Vagina (tissue), 2 donors: Measurements from ENCODE around the gene HOXB9. TPM values are rescaled to one million over a fixed set of nuclear protein-coding genes. Genes with fewer than 3 reads are reported as not detected.

ENCODE experiments used
- DNase-seq, 2 donors: peaks; one replicate each; pipeline ENCODE4 v3.0.0-alpha.2; 2017; ENCODE audit errors: extremely low spot score in 2 of 2
- H3K27ac ChIP-seq: fragments of 200-600 bp; sonication (generic); one replicate; pipeline ENCODE4 v1.5.1; 2019
- H3K27me3 ChIP-seq: fragments of 200-600 bp; sonication (generic); one replicate; pipeline ENCODE4 v1.5.1; 2019
- H3K36me3 ChIP-seq, 2 donors: fragments of 200-600 bp; sonication (generic); one replicate each; pipeline ENCODE4 v1.5.1; 2017 to 2019
- H3K4me1 ChIP-seq: fragments of 200-600 bp; sonication (generic); one replicate; pipeline ENCODE4 v1.5.1; 2019
- H3K4me3 ChIP-seq, 2 donors: fragments of 200-600 bp; sonication (generic); 1 replicate in 1 of 2; 2 replicates in 1 of 2; pipeline ENCODE4 v1.5.1; 2016 to 2019
- H3K9me3 ChIP-seq: fragments of 200-600 bp; sonication (generic); one replicate; pipeline ENCODE4 v1.5.1; 2019
- CTCF ChIP-seq, 3 experiments: fragments of 450-650 bp in 2 of 3; fragments of 200-600 bp in 1 of 3; sonication (generic) in 1 of 3; IDR thresholded peaks; one replicate each; pipeline ENCODE4 v1.5.1; 2017 to 2019; ENCODE audit warnings: antibody characterized with exemption in 3 of 3, mild to moderate bottlenecking in 2 of 3, moderate library complexity in 2 of 3
- POLR2A ChIP-seq, 2 donors: fragments of 450-650 bp; IDR thresholded peaks; one replicate each; pipeline ENCODE4 v1.6.1; 2017; ENCODE audit warnings: antibody characterized with exemption in 2 of 2, mild to moderate bottlenecking in 2 of 2, moderate library complexity in 2 of 2
- POLR2AphosphoS5 ChIP-seq, 2 donors: sonication (generic); formaldehyde crosslinking; IDR thresholded peaks; one replicate each; pipeline ENCODE4 v1.9.0; 2017; ENCODE audit warnings: antibody characterized with exemption in 2 of 2, mild to moderate bottlenecking in 2 of 2, low read depth in 1 of 2; ENCODE audit not compliant: insufficient read depth in 1 of 2
- intact Hi-C: fragments of 100-400 bp; cut with DNase I; formaldehyde crosslinking; loops from one replicate; pipeline ENCODE4 v1.15.1; 2023
- total RNA-seq: library from RNA; depleted of rRNA; stranded (reverse); fragments of >200 nt; gene quantifications from one replicate; pipeline ENCODE4 v1.2.3, GENCODE V29; 2016

The HOXB9 gene
- total RNA-seq, 1 donor from 2014 or later, result not detected

DNA sequence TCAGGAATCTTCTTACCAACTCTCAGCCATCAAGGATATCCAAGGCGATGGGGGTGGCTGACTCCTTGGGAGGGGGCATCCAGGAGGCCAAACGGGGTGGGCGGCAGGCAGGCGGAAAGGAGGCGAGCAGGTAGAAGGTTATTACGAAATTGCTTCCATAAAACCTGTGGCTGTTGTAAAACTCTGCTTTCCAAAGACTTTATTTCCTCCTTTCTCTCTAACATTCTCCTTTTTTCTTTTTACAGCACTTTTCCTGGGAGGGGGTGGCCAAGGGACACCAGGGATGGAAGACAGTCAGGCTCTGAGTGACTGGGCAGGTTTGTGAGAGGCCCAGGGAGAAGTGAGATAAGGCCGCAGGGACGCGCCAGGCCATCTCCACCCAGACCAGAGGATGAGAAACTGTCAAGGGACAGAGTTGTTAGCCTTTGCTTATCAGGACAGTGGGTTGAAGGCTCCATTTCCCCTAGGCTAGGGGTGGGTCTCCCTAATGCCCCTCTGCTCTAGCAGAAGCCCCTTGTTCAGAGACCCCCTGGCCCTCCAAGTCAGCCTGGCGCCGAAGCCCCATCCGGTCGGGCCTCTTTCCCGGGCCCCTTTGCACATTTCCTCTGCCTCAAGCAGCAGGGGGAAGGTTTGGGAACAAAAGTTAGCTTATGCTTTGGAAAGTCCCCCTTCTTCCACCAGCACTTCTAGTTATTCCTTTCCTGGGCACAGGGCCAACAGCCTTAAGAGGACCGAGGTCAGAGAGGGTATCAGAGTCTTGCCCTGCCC, 5.0 kb upstream of the HOXB9 start:
- TF ChIP-seq POLR2A (IDR thresholded peaks at IDR 0.05) (no peak), POLR2AphosphoS5 (IDR thresholded peaks at IDR 0.05; ENCODE audit: insufficient read depth in 1 of 2, low read depth in 1 of 2) (no peak), CTCF (IDR thresholded peaks at IDR 0.05) (no peak)
- peaks cover 7% of the 10 kb centered on the region for H3K27me3 ChIP-seq
- H3K4me1 ChIP-seq, result peaks cover 18% of the 10 kb centered on the region
- H3K36me3 ChIP-seq, result no peaks in the 10 kb centered on the region
- intact Hi-C loops, result no loop called here
- no peak overlapping the region for H3K4me3 ChIP-seq
- H3K9me3 ChIP-seq, result no peaks in the 10 kb centered on the region
- no peak overlapping the region for H3K27ac ChIP-seq
- no peak for DNase-seq

GRCh38 chr17:48630009-48630924, 4.1 kb upstream of the HOXB9 start:
- H3K27ac ChIP-seq, result no peak overlapping the region
- DNase-seq, result no peak

GRCh38 chr17:48629411-48629759, 3.2 kb upstream of the HOXB9 start:
- TF ChIP-seq POLR2A (IDR thresholded peaks at IDR 0.05) (no peak), POLR2AphosphoS5 (IDR thresholded peaks at IDR 0.05; ENCODE audit: insufficient read depth in 1 of 2, low read depth in 1 of 2) (no peak), CTCF (IDR thresholded peaks at IDR 0.05) (no peak)
- Histone ChIP-seq H3K27me3 (peaks cover 7% of the 10 kb centered on the region), H3K4me1 (peaks cover 34% of the 10 kb centered on the region), H3K27ac (no peak overlapping the region), H3K36me3 (no peaks in the 10 kb centered on the region), H3K9me3 (no peaks in the 10 kb centered on the region), H3K4me3 (no peak overlapping the region)
- intact Hi-C loops, result no loop called here
- DNase-seq, result no peak

More at GRCh38 chr17:48630009-48630924, 4.1 kb upstream of the HOXB9 start:
- H3K4me1 ChIP-seq, result peaks cover 26% of the 10 kb centered on the region
- intact Hi-C loops, result no loop called here
- H3K9me3 ChIP-seq, result no peaks in the 10 kb centered on the region
- H3K36me3 ChIP-seq, result no peaks in the 10 kb centered on the region
- TF ChIP-seq POLR2A (IDR thresholded peaks at IDR 0.05) (no peak), CTCF (IDR thresholded peaks at IDR 0.05) (no peak), POLR2AphosphoS5 (IDR thresholded peaks at IDR 0.05; ENCODE audit: insufficient read depth in 1 of 2, low read depth in 1 of 2) (no peak)
- H3K27me3 ChIP-seq, result peaks cover 7% of the 10 kb centered on the region
- no peak overlapping the region for H3K4me3 ChIP-seq

GRCh38 chr17:48628649-48629410, 2.7 kb upstream of the HOXB9 start:
- peaks cover 31% of the 10 kb centered on the region for H3K4me1 ChIP-seq
- H3K36me3 ChIP-seq, result no peaks in the 10 kb centered on the region
- no peak overlapping the region for H3K4me3 ChIP-seq
- no peak for DNase-seq
- TF ChIP-seq POLR2AphosphoS5 (IDR thresholded peaks at IDR 0.05; ENCODE audit: insufficient read depth in 1 of 2, low read depth in 1 of 2) (no peak), CTCF (IDR thresholded peaks at IDR 0.05) (no peak), POLR2A (IDR thresholded peaks at IDR 0.05) (no peak)
- H3K27me3 ChIP-seq, result peaks cover 7% of the 10 kb centered on the region
- H3K27ac ChIP-seq, result no peak overlapping the region
- intact Hi-C loops, result no loop called here
- H3K9me3 ChIP-seq, result no peaks in the 10 kb centered on the region
